ENCODE data around the gene SHISA7. TPM values are rescaled to one million over a fixed set of nuclear protein-coding genes. Genes with fewer than 3 reads are reported as not detected.
"Not testable (repeated sequence)": the region's sequence is repeated elsewhere in the genome, so short reads cannot be mapped to it uniquely, and the experiment has no call there.

Gene SHISA7
- total RNA-seq, 1 experiment from 2014 or later = not detected

GRCh38 chr19:55451163-55451964, 8.3 kb upstream of the SHISA7 start:
- peak overlapping the region; percentile 83 for H3K4me3 Mint-ChIP-seq (ENCODE audit: unreplicated experiment)

GRCh38 chr19:55449469-55449868, 6.4 kb upstream of the SHISA7 start:
- Histone ChIP-seq H3K4me3 (ENCODE audit: low read depth, low read length) (no peak overlapping the region), H3K36me3 (ENCODE audit: control insufficient read depth, insufficient read depth, low read length) (no peaks in the 10 kb centered on the region; the same call in 1 of the 2 replicates), H3K27me3 (replicated peaks; ENCODE audit: control insufficient read depth, insufficient read depth, low read length) (peaks cover 2% of the 10 kb centered on the region; the same call in 1 of the 2 replicates), H3K4me1 (peaks cover 18% of the 10 kb centered on the region; the same call in 1 of the 2 replicates), H3K9me3 (no peaks in the 10 kb centered on the region)
- ChIA-PET CTCF (no interaction called here), POLR2A (interaction anchor here (0.7 kb wide), 1 partner anchor 61 kb away, joined by 8 read pairs; no protein-coding TSS in a partner anchor)
- BruUV-seq (replicated peaks) = no TSS peak
- peaks cover 13% of the 10 kb centered on the region for H3K4me1 Mint-ChIP-seq (ENCODE audit: low read depth, unreplicated experiment)
- intact Hi-C loops (cut with micrococcal nuclease; ENCODE audit: unreplicated experiment) = no loop called here
- DNase-seq = no peak
- no peak for TF ChIP-seq CTCF (IDR thresholded peaks at IDR 0.05; ENCODE audit: insufficient read depth in 1 of 2, low read depth in 1 of 2, low read length in 1 of 2, severe bottlenecking in 1 of 2, unreplicated experiment in 1 of 2)
- H3K4me3 Mint-ChIP-seq (ENCODE audit: unreplicated experiment) = no peak overlapping the region
- H3K36me3 Mint-ChIP-seq (ENCODE audit: insufficient read depth, unreplicated experiment) = no peaks in the 10 kb centered on the region
- no peak overlapping the region for H3K27ac Mint-ChIP-seq (ENCODE audit: unreplicated experiment)
- no peaks in the 10 kb centered on the region for H3K9me3 Mint-ChIP-seq (ENCODE audit: unreplicated experiment)
- peaks cover 24% of the 10 kb centered on the region for H3K27me3 Mint-ChIP-seq (ENCODE audit: insufficient read depth, unreplicated experiment)

More at GRCh38 chr19:55451163-55451964, 8.3 kb upstream of the SHISA7 start:
- Histone ChIP-seq H3K36me3 (ENCODE audit: control insufficient read depth, insufficient read depth, low read length) (no peaks in the 10 kb centered on the region; the same call in none of the 2 replicates), H3K27me3 (replicated peaks; ENCODE audit: control insufficient read depth, insufficient read depth, low read length) (peaks cover 2% of the 10 kb centered on the region; the same call in 1 of the 2 replicates), H3K9me3 (no peaks in the 10 kb centered on the region), H3K4me1 (peaks cover 18% of the 10 kb centered on the region; the same call in 1 of the 2 replicates), H3K4me3 (ENCODE audit: low read depth, low read length) (peak overlapping the region; percentile 34)
- peaks cover 8% of the 10 kb centered on the region for H3K36me3 Mint-ChIP-seq (ENCODE audit: insufficient read depth, unreplicated experiment)
- intact Hi-C loops (cut with micrococcal nuclease; ENCODE audit: unreplicated experiment) = no loop called here
- no peak for DNase-seq
- H3K27ac Mint-ChIP-seq (ENCODE audit: unreplicated experiment) = no peak overlapping the region
- POLR2A ChIA-PET = interaction anchor here (0.7 kb wide), 1 partner anchor 44 kb away, joined by 17 read pairs; the partner anchor contains the start of gene UBE2S
- H3K27me3 Mint-ChIP-seq (ENCODE audit: insufficient read depth, unreplicated experiment) = peaks cover 19% of the 10 kb centered on the region
- no peak for TF ChIP-seq CTCF (IDR thresholded peaks at IDR 0.05; ENCODE audit: insufficient read depth in 1 of 2, low read depth in 1 of 2, low read length in 1 of 2, severe bottlenecking in 1 of 2, unreplicated experiment in 1 of 2)
- CTCF ChIA-PET = interaction anchor here (0.6 to 0.7 kb wide), 3 partner anchors 27 to 882 kb away, joined by 3 to 8 read pairs (median 3); no protein-coding TSS in a partner anchor
- BruUV-seq (replicated peaks) = no TSS peak
- no peaks in the 10 kb centered on the region for H3K9me3 Mint-ChIP-seq (ENCODE audit: unreplicated experiment)
- H3K4me1 Mint-ChIP-seq (ENCODE audit: low read depth, unreplicated experiment) = peaks cover 15% of the 10 kb centered on the region

GRCh38 chr19:55448175-55448490, 5.0 kb upstream of the SHISA7 start:
- H3K4me1 Mint-ChIP-seq (ENCODE audit: low read depth, unreplicated experiment); H3K9me3 ChIP-seq; BruUV-seq (replicated peaks); intact Hi-C loops (cut with micrococcal nuclease; ENCODE audit: unreplicated experiment); H3K9me3 Mint-ChIP-seq (ENCODE audit: unreplicated experiment); H3K27ac Mint-ChIP-seq (ENCODE audit: unreplicated experiment); H3K4me3 ChIP-seq (ENCODE audit: low read depth, low read length); H3K4me1 ChIP-seq; H3K36me3 Mint-ChIP-seq (ENCODE audit: insufficient read depth, unreplicated experiment); H3K4me3 Mint-ChIP-seq (ENCODE audit: unreplicated experiment); H3K27me3 ChIP-seq (replicated peaks; ENCODE audit: control insufficient read depth, insufficient read depth, low read length); H3K36me3 ChIP-seq (ENCODE audit: control insufficient read depth, insufficient read depth, low read length); DNase-seq: not testable (repeated sequence)
- CTCF ChIA-PET = interaction anchor here (1.0 kb wide), 1 partner anchor 19 kb away, joined by 3 read pairs; no protein-coding TSS in a partner anchor
- POLR2A ChIA-PET = interaction anchor here (0.6 kb wide), 1 partner anchor 29 kb away, joined by 3 read pairs; no protein-coding TSS in a partner anchor
- peaks cover 30% of the 10 kb centered on the region for H3K27me3 Mint-ChIP-seq (ENCODE audit: insufficient read depth, unreplicated experiment)
